HUES48 (cell line): ENCODE results near the gene ETFRF1.

Experiments used
- H3K27ac ChIP-seq: one replicate; pipeline ENCODE4 v1.7.0; 2013; ENCODE audit warnings: low read depth, low read length, inconsistent platforms
- H3K27me3 ChIP-seq: 2 replicates; pipeline ENCODE4 v1.6.1; 2013; ENCODE audit warnings: mild to moderate bottlenecking, low read length; ENCODE audit not compliant: control insufficient read depth, insufficient read depth
- H3K36me3 ChIP-seq: 2 replicates; pipeline ENCODE4 v1.6.1; 2013; ENCODE audit warnings: low read length; ENCODE audit not compliant: control insufficient read depth, insufficient read depth
- H3K4me1 ChIP-seq: 2 replicates; pipeline ENCODE4 v1.6.1; 2013; ENCODE audit warnings: mild to moderate bottlenecking, low read length; ENCODE audit not compliant: control insufficient read depth, insufficient read depth
- H3K4me3 ChIP-seq: 2 replicates; pipeline ENCODE4 v1.5.1; 2013; ENCODE audit warnings: mild to moderate bottlenecking, low read depth, low read length
- H3K9ac ChIP-seq: 2 replicates; pipeline ENCODE4 v1.6.1; 2013; ENCODE audit warnings: mild to moderate bottlenecking, low read depth, low read length, moderate library complexity
- H3K9me3 ChIP-seq: 2 replicates; pipeline ENCODE4 v1.6.1; 2013; ENCODE audit warnings: low read length; ENCODE audit not compliant: control insufficient read depth, insufficient read depth

ETFRF1 gene

GRCh38 chr12:25195056-25195971, at the start of gene ETFRF1, which contains the start of gene DNAI7:
TSS of gene ETFRF1 (plus strand) at chr12:25195237. CDS start at chr12:25203957, 8,720 bp downstream.
TSS of gene DNAI7 (minus strand) at chr12:25195160. CDS start at chr12:25195078, 82 bp downstream.
- peak within 1 kb of the TSS; percentile 97 for H3K4me3 ChIP-seq

GRCh38 chr12:25146686-25147085, 48.4 kb upstream of the ETFRF1 start:
- no peak overlapping the region for H3K4me3 ChIP-seq
- peaks cover 5% of the 10 kb centered on the region for H3K4me1 ChIP-seq
- H3K9me3 ChIP-seq = no peaks in the 10 kb centered on the region
- H3K27ac ChIP-seq = no peak overlapping the region
- no peaks in the 10 kb centered on the region for H3K27me3 ChIP-seq
- H3K9ac ChIP-seq = no peak overlapping the region
- H3K36me3 ChIP-seq = no peaks in the 10 kb centered on the region

More at GRCh38 chr12:25195056-25195971, at the start of gene ETFRF1, which contains the start of gene DNAI7:
- H3K27ac ChIP-seq = peak within 1 kb of the TSS; percentile 93
- no peaks in the 10 kb centered on the region for H3K9me3 ChIP-seq
- no peaks in the 10 kb centered on the region for H3K27me3 ChIP-seq
- H3K36me3 ChIP-seq = no peaks in the 10 kb centered on the region
- H3K4me1 ChIP-seq = peaks cover 3% of the 10 kb centered on the region; the same call in 1 of the 2 replicates
- peak within 1 kb of the TSS; percentile 93 for H3K9ac ChIP-seq

- no peaks in the 10 kb centered on the region for H3K9me3 ChIP-seq
- H3K36me3 ChIP-seq = no peaks in the 10 kb centered on the region
- H3K27me3 ChIP-seq = no peaks in the 10 kb centered on the region
- no peak overlapping the region for H3K9ac ChIP-seq
- H3K4me1 ChIP-seq = peaks cover 22% of the 10 kb centered on the region
- no peak overlapping the region for H3K4me3 ChIP-seq
- no peak overlapping the region for H3K27ac ChIP-seq
Observed at GRCh38 chr12:25151476-25151875, 43.6 kb upstream of the ETFRF1 start.

GRCh38 chr12:25152055-25152454, 43.0 kb upstream of the ETFRF1 start:
- Histone ChIP-seq H3K27ac (no peak overlapping the region), H3K4me3 (no peak overlapping the region), H3K36me3 (no peaks in the 10 kb centered on the region)

GRCh38 chr12:25155022-25155576, 39.9 kb upstream of the ETFRF1 start:
- Histone ChIP-seq H3K9ac (no peak overlapping the region), H3K4me1 (peaks cover 22% of the 10 kb centered on the region), H3K4me3 (no peak overlapping the region), H3K9me3 (no peaks in the 10 kb centered on the region), H3K27ac (no peak overlapping the region), H3K36me3 (no peaks in the 10 kb centered on the region), H3K27me3 (no peaks in the 10 kb centered on the region)

More at GRCh38 chr12:25152055-25152454, 43.0 kb upstream of the ETFRF1 start:
- H3K9me3 ChIP-seq = no peaks in the 10 kb centered on the region
- no peaks in the 10 kb centered on the region for H3K27me3 ChIP-seq
- H3K9ac ChIP-seq = no peak overlapping the region
- H3K4me1 ChIP-seq = peaks cover 22% of the 10 kb centered on the region

GRCh38 chr12:25156061-25156460, 39.0 kb upstream of the ETFRF1 start:
- Histone ChIP-seq H3K9ac (no peak overlapping the region), H3K4me3 (no peak overlapping the region), H3K27ac (no peak overlapping the region), H3K4me1 (peaks cover 24% of the 10 kb centered on the region), H3K9me3 (no peaks in the 10 kb centered on the region), H3K36me3 (no peaks in the 10 kb centered on the region), H3K27me3 (no peaks in the 10 kb centered on the region)

GRCh38 chr12:25162866-25163265, 32.2 kb upstream of the ETFRF1 start:
- no peaks in the 10 kb centered on the region for H3K9me3 ChIP-seq
- no peaks in the 10 kb centered on the region for H3K27me3 ChIP-seq
- H3K27ac ChIP-seq = no peak overlapping the region
- no peaks in the 10 kb centered on the region for H3K36me3 ChIP-seq
- H3K4me3 ChIP-seq = no peak overlapping the region
- peaks cover 2% of the 10 kb centered on the region; the same call in 1 of the 2 replicates for H3K4me1 ChIP-seq
- no peak overlapping the region for H3K9ac ChIP-seq

- Histone ChIP-seq H3K27me3 (no peaks in the 10 kb centered on the region), H3K9me3 (no peaks in the 10 kb centered on the region), H3K36me3 (no peaks in the 10 kb centered on the region), H3K4me1 (no peaks in the 10 kb centered on the region), H3K27ac (no peak overlapping the region), H3K9ac (no peak overlapping the region), H3K4me3 (no peak overlapping the region)
Observed at GRCh38 chr12:25182765-25183164, 12.3 kb upstream of the ETFRF1 start.

GRCh38 chr12:25184132-25184531, 10.9 kb upstream of the ETFRF1 start:
- Histone ChIP-seq H3K4me3 (no peak overlapping the region), H3K27ac (no peak overlapping the region), H3K36me3 (no peaks in the 10 kb centered on the region), H3K27me3 (no peaks in the 10 kb centered on the region), H3K4me1 (no peaks in the 10 kb centered on the region), H3K9me3 (no peaks in the 10 kb centered on the region), H3K9ac (no peak overlapping the region)

GRCh38 chr12:25186038-25186787, 8.8 kb upstream of the ETFRF1 start:
- no peak overlapping the region for H3K27ac ChIP-seq
- no peak overlapping the region for H3K9ac ChIP-seq
- H3K36me3 ChIP-seq = no peaks in the 10 kb centered on the region
- no peak overlapping the region for H3K4me3 ChIP-seq
- H3K4me1 ChIP-seq = no peaks in the 10 kb centered on the region
- H3K9me3 ChIP-seq = no peaks in the 10 kb centered on the region
- no peaks in the 10 kb centered on the region for H3K27me3 ChIP-seq
